HEK293 (cell line): ENCODE data around the gene BIRC7.
A peak's percentile ranks its signal among the peaks of the same experiment; 100 is the strongest.

ENCODE experiments used
- CTCF ChIA-PET: fragments of 350-600 bp; formaldehyde crosslinking; extraction: SDS; loops from one replicate; lab custom pipeline; 2021; ENCODE audit warnings: antibody characterized with exemption; lab: Yijun Ruan, JAX
- POLR2A ChIA-PET: fragments of 300-600 bp; formaldehyde crosslinking; extraction: SDS; loops from one replicate; lab custom pipeline; 2020; ENCODE audit warnings: antibody characterized with exemption, inconsistent platforms; lab: Yijun Ruan, JAX
- H3K27ac ChIP-seq: fragments of 200-500 bp; sonication (Bioruptor generic); 2 replicates; pipeline ENCODE4 v1.5.1; 2014; ENCODE audit warnings: low read depth, low read length, control low read depth, inconsistent platforms; ENCODE audit errors: extremely low read depth
- H3K36me3 ChIP-seq, 2 experiments: fragments of 200-500 bp in 1 of 2; sonication (Bioruptor generic) in 1 of 2; 1 replicate in 1 of 2; 2 replicates in 1 of 2; pipeline ENCODE4 v1.5.1; 2014 to 2017; ENCODE audit warnings: inconsistent platforms in 2 of 2, low read length in 2 of 2; ENCODE audit not compliant: control insufficient read depth in 2 of 2, insufficient read depth in 1 of 2
- H3K4me1 ChIP-seq: fragments of 200-500 bp; sonication (Bioruptor generic); 2 replicates; pipeline ENCODE4 v1.5.1; 2014; ENCODE audit warnings: mild to moderate bottlenecking, low read length, inconsistent platforms; ENCODE audit not compliant: control insufficient read depth, insufficient read depth
- H3K4me3 ChIP-seq: 2 replicates; pipeline ENCODE4 v1.5.1; 2011; ENCODE audit warnings: low read depth, mild to moderate bottlenecking, control low read depth, low read length, moderate library complexity
- H3K9me3 ChIP-seq: fragments of 200-500 bp; sonication (Bioruptor generic); 2 replicates; pipeline ENCODE4 v1.5.1; 2014; ENCODE audit warnings: low read depth, low read length, inconsistent platforms; ENCODE audit not compliant: control insufficient read depth, insufficient read depth
- GLIS1 ChIP-seq: fragments of 450-650 bp; formaldehyde crosslinking; IDR thresholded peaks from 2 replicates; pipeline ENCODE4 v1.5.1; 2016; ENCODE audit warnings: missing biosample characterization, missing genetic modification characterization
- GLIS2 ChIP-seq: fragments of 450-650 bp; formaldehyde crosslinking; IDR thresholded peaks from 2 replicates; pipeline ENCODE4 v1.5.1; 2016; ENCODE audit warnings: missing biosample characterization, missing genetic modification characterization
- KLF1 ChIP-seq: fragments of 450-650 bp; formaldehyde crosslinking; IDR thresholded peaks from 2 replicates; pipeline ENCODE4 v1.5.1; 2016; ENCODE audit warnings: missing biosample characterization, missing genetic modification characterization
- KLF9 ChIP-seq: fragments of 450-650 bp; formaldehyde crosslinking; IDR thresholded peaks from 2 replicates; pipeline ENCODE4 v1.5.1; 2016; ENCODE audit warnings: missing biosample characterization, missing genetic modification characterization, low read depth
- ZFHX2 ChIP-seq: fragments of 450-650 bp; formaldehyde crosslinking; conservative IDR thresholded peaks from 2 replicates; pipeline ENCODE4 v1.5.1; 2016; ENCODE audit warnings: missing biosample characterization, missing genetic modification characterization
- ZFP69B ChIP-seq: fragments of 450-650 bp; formaldehyde crosslinking; IDR thresholded peaks from 2 replicates; pipeline ENCODE4 v1.5.1; 2016; ENCODE audit warnings: missing biosample characterization, missing genetic modification characterization
- ZNF335 ChIP-seq: fragments of 450-650 bp; formaldehyde crosslinking; conservative IDR thresholded peaks from 2 replicates; pipeline ENCODE4 v1.5.1; 2016; ENCODE audit warnings: missing biosample characterization, missing genetic modification characterization
- ZNF623 ChIP-seq: fragments of 450-650 bp; formaldehyde crosslinking; IDR thresholded peaks from 2 replicates; pipeline ENCODE4 v1.5.1; 2016; ENCODE audit warnings: missing biosample characterization, missing genetic modification characterization
- TF ChIP-seq, protein P1 (sequence below): fragments of 450-650 bp; formaldehyde crosslinking; IDR thresholded peaks from 2 replicates; pipeline ENCODE4 v1.5.1; 2016; ENCODE audit warnings: missing biosample characterization, missing genetic modification characterization
- TF ChIP-seq, protein P2 (sequence below): fragments of 450-650 bp; formaldehyde crosslinking; IDR thresholded peaks from 2 replicates; pipeline ENCODE4 v1.5.1; 2016; ENCODE audit warnings: missing biosample characterization, missing genetic modification characterization
- TF ChIP-seq, protein P3 (sequence below): fragments of 450-650 bp; formaldehyde crosslinking; IDR thresholded peaks from 2 replicates; pipeline ENCODE4 v1.5.1; 2016; ENCODE audit warnings: missing biosample characterization, missing genetic modification characterization
- TF ChIP-seq, protein P4 (sequence below): fragments of 450-650 bp; formaldehyde crosslinking; IDR thresholded peaks from 2 replicates; pipeline ENCODE4 v1.5.1; 2016; ENCODE audit warnings: missing biosample characterization, missing genetic modification characterization, borderline replicate concordance
- TF ChIP-seq, protein P5 (sequence below): fragments of 450-650 bp; formaldehyde crosslinking; IDR thresholded peaks from 2 replicates; pipeline ENCODE4 v1.5.1; 2016; ENCODE audit warnings: missing biosample characterization, missing genetic modification characterization
- TF ChIP-seq, protein P6 (sequence below): fragments of 450-650 bp; formaldehyde crosslinking; IDR thresholded peaks from 2 replicates; pipeline ENCODE4 v1.5.1; 2016; ENCODE audit warnings: missing biosample characterization, missing genetic modification characterization
- TF ChIP-seq, protein P7 (sequence below): fragments of 450-650 bp; formaldehyde crosslinking; optimal IDR thresholded peaks from 2 replicates; pipeline ENCODE3; 2016; ENCODE audit warnings: missing biosample characterization, mild to moderate bottlenecking, missing genetic modification characterization
- TF ChIP-seq, protein P8 (sequence below): fragments of 450-650 bp; formaldehyde crosslinking; IDR thresholded peaks from 2 replicates; pipeline ENCODE4 v1.5.1; 2017; ENCODE audit warnings: missing biosample characterization, missing genetic modification characterization

BIRC7 gene

DNA sequence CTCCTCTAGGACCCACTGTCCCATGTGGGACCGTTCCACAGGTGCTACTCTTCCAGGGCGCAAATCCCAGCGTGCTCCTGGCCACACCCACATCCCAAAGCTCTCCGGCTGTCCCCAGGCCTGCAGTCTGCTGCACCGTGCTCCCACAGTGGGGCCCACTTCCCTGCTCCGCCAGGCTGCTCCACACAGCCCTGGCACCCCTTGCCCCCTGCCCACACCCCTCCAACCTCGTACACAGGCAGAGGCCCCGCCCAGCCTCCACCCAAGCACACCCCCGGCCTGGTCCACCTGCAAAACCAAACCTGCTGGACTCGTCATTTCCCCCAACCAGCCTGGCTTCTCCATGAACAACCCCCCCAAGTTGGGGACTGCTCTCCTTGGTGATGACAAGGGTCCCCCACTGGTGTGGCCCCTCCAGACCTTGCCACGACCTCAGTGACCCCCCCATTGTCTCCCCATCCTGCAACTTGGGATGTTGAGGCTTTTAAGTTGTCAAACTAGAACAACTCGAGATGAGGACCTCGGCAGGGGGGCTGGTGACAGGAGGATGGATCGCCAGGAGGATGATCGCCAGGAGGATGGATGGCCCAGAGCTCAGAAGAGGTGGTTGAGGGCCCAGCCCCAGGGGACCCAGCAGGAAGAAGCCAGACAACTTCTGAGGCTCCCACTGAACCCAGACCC lies 46.9 kb upstream of the BIRC7 start:
- ChIA-PET POLR2A (no interaction called here), CTCF (interaction anchor here (1.1 kb wide), 1 partner anchor 21 kb away, joined by 5 read pairs; no protein-coding TSS in a partner anchor)
- peak; percentile 79 for TF ChIP-seq GLIS1 (tag by site-specific recombination)
- peak; percentile 73 for TF ChIP-seq KLF1
- peak; percentile 78 for TF ChIP-seq ZFP69B
- TF ChIP-seq ZFHX2 = peak; percentile 22; the same call in 1 of the 2 replicates
- TF ChIP-seq, protein P1, sequence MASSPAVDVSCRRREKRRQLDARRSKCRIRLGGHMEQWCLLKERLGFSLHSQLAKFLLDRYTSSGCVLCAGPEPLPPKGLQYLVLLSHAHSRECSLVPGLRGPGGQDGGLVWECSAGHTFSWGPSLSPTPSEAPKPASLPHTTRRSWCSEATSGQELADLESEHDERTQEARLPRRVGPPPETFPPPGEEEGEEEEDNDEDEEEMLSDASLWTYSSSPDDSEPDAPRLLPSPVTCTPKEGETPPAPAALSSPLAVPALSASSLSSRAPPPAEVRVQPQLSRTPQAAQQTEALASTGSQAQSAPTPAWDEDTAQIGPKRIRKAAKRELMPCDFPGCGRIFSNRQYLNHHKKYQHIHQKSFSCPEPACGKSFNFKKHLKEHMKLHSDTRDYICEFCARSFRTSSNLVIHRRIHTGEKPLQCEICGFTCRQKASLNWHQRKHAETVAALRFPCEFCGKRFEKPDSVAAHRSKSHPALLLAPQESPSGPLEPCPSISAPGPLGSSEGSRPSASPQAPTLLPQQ (tag by site-specific recombination) = peak; percentile 74
- TF ChIP-seq, protein P2, sequence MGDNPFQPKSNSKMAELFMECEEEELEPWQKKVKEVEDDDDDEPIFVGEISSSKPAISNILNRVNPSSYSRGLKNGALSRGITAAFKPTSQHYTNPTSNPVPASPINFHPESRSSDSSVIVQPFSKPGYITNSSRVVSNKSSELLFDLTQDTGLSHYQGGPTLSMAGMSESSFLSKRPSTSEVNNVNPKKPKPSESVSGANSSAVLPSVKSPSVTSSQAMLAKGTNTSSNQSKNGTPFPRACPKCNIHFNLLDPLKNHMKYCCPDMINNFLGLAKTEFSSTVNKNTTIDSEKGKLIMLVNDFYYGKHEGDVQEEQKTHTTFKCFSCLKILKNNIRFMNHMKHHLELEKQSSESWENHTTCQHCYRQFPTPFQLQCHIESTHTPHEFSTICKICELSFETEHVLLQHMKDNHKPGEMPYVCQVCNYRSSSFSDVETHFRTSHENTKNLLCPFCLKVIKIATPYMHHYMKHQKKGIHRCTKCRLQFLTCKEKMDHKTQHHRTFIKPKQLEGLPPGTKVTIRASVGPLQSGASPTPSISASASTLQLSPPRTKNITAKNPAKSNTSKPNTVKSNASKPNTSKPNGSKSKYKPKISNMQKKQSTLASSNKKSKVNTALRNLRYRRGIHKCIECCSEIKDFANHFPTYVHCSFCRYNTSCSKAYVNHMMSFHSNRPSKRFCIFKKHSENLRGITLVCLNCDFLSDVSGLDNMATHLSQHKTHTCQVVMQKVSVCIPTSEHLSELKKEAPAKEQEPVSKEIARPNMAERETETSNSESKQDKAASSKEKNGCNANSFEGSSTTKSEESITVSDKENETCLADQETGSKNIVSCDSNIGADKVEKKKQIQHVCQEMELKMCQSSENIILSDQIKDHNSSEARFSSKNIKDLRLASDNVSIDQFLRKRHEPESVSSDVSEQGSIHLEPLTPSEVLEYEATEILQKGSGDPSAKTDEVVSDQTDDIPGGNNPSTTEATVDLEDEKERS = no peak
- TF ChIP-seq KLF9 (tag by site-specific recombination) = peak; percentile 39
- TF ChIP-seq, protein P3, sequence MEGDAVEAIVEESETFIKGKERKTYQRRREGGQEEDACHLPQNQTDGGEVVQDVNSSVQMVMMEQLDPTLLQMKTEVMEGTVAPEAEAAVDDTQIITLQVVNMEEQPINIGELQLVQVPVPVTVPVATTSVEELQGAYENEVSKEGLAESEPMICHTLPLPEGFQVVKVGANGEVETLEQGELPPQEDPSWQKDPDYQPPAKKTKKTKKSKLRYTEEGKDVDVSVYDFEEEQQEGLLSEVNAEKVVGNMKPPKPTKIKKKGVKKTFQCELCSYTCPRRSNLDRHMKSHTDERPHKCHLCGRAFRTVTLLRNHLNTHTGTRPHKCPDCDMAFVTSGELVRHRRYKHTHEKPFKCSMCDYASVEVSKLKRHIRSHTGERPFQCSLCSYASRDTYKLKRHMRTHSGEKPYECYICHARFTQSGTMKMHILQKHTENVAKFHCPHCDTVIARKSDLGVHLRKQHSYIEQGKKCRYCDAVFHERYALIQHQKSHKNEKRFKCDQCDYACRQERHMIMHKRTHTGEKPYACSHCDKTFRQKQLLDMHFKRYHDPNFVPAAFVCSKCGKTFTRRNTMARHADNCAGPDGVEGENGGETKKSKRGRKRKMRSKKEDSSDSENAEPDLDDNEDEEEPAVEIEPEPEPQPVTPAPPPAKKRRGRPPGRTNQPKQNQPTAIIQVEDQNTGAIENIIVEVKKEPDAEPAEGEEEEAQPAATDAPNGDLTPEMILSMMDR (tag by site-specific recombination) = no peak
- TF ChIP-seq, protein P4, sequence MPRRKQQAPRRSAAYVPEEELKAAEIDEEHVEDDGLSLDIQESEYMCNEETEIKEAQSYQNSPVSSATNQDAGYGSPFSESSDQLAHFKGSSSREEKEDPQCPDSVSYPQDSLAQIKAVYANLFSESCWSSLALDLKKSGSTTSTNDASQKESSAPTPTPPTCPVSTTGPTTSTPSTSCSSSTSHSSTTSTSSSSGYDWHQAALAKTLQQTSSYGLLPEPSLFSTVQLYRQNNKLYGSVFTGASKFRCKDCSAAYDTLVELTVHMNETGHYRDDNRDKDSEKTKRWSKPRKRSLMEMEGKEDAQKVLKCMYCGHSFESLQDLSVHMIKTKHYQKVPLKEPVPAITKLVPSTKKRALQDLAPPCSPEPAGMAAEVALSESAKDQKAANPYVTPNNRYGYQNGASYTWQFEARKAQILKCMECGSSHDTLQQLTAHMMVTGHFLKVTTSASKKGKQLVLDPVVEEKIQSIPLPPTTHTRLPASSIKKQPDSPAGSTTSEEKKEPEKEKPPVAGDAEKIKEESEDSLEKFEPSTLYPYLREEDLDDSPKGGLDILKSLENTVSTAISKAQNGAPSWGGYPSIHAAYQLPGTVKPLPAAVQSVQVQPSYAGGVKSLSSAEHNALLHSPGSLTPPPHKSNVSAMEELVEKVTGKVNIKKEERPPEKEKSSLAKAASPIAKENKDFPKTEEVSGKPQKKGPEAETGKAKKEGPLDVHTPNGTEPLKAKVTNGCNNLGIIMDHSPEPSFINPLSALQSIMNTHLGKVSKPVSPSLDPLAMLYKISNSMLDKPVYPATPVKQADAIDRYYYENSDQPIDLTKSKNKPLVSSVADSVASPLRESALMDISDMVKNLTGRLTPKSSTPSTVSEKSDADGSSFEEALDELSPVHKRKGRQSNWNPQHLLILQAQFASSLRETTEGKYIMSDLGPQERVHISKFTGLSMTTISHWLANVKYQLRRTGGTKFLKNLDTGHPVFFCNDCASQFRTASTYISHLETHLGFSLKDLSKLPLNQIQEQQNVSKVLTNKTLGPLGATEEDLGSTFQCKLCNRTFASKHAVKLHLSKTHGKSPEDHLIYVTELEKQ (tag by site-specific recombination) = no peak
- TF ChIP-seq, protein P5, sequence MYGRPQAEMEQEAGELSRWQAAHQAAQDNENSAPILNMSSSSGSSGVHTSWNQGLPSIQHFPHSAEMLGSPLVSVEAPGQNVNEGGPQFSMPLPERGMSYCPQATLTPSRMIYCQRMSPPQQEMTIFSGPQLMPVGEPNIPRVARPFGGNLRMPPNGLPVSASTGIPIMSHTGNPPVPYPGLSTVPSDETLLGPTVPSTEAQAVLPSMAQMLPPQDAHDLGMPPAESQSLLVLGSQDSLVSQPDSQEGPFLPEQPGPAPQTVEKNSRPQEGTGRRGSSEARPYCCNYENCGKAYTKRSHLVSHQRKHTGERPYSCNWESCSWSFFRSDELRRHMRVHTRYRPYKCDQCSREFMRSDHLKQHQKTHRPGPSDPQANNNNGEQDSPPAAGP (tag by site-specific recombination) = no peak
- TF ChIP-seq GLIS2 (tag by site-specific recombination) = peak; percentile 11; the same call in 1 of the 2 replicates

DNA sequence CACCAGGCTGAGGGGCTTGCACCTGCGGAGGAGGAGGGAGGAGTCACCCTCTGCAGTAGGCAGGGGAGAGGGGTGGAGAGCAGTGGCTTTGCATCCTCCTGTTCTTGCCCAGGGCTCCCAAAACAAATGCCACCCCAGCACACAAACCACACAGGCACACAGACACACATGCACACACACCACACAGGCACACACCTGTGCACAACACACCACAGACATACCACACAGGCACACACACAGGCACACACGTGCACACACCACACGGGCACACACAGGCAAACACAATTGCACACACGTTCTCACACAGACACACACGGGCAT lies 46.4 kb upstream of the BIRC7 start:
- no peaks in the 10 kb centered on the region for H3K4me1 ChIP-seq
- POLR2A ChIA-PET = no interaction called here
- no peak overlapping the region for H3K27ac ChIP-seq
- H3K9me3 ChIP-seq = no peaks in the 10 kb centered on the region
- CTCF ChIA-PET = interaction anchor here (1.1 kb wide), 1 partner anchor 21 kb away, joined by 5 read pairs; no protein-coding TSS in a partner anchor
- H3K36me3 ChIP-seq = peaks cover 0 to 4% of the 10 kb centered on the region in 2 experiments; a peak in 1 of 3 replicates
- no peak overlapping the region for H3K4me3 ChIP-seq
- TF ChIP-seq, protein P6, sequence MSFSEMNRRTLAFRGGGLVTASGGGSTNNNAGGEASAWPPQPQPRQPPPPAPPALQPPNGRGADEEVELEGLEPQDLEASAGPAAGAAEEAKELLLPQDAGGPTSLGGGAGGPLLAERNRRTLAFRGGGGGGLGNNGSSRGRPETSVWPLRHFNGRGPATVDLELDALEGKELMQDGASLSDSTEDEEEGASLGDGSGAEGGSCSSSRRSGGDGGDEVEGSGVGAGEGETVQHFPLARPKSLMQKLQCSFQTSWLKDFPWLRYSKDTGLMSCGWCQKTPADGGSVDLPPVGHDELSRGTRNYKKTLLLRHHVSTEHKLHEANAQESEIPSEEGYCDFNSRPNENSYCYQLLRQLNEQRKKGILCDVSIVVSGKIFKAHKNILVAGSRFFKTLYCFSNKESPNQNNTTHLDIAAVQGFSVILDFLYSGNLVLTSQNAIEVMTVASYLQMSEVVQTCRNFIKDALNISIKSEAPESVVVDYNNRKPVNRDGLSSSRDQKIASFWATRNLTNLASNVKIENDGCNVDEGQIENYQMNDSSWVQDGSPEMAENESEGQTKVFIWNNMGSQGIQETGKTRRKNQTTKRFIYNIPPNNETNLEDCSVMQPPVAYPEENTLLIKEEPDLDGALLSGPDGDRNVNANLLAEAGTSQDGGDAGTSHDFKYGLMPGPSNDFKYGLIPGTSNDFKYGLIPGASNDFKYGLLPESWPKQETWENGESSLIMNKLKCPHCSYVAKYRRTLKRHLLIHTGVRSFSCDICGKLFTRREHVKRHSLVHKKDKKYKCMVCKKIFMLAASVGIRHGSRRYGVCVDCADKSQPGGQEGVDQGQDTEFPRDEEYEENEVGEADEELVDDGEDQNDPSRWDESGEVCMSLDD (tag by site-specific recombination) = no peak
- TF ChIP-seq ZNF623 (tag by site-specific recombination) (no peak), ZNF335 (tag by site-specific recombination) (0 out of 2 replicates have a peak, but pooled peaks have one; percentile 33)
- TF ChIP-seq, protein P7, sequence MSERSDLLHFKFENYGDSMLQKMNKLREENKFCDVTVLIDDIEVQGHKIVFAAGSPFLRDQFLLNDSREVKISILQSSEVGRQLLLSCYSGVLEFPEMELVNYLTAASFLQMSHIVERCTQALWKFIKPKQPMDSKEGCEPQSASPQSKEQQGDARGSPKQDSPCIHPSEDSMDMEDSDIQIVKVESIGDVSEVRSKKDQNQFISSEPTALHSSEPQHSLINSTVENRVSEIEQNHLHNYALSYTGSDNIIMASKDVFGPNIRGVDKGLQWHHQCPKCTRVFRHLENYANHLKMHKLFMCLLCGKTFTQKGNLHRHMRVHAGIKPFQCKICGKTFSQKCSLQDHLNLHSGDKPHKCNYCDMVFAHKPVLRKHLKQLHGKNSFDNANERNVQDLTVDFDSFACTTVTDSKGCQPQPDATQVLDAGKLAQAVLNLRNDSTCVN (tag by site-specific recombination) = peak; percentile 8
- TF ChIP-seq, protein P8, sequence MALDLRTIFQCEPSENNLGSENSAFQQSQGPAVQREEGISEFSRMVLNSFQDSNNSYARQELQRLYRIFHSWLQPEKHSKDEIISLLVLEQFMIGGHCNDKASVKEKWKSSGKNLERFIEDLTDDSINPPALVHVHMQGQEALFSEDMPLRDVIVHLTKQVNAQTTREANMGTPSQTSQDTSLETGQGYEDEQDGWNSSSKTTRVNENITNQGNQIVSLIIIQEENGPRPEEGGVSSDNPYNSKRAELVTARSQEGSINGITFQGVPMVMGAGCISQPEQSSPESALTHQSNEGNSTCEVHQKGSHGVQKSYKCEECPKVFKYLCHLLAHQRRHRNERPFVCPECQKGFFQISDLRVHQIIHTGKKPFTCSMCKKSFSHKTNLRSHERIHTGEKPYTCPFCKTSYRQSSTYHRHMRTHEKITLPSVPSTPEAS (tag by site-specific recombination) = peak; percentile 90

More for the DNA sequence above, 46.9 kb upstream of the BIRC7 start:
- no peak overlapping the region for H3K27ac ChIP-seq
- no peaks in the 10 kb centered on the region for H3K4me1 ChIP-seq
- peaks cover 0 to under 1% of the 10 kb centered on the region in 2 experiments; a peak in 1 of 3 replicates for H3K36me3 ChIP-seq
- H3K9me3 ChIP-seq = no peaks in the 10 kb centered on the region
- H3K4me3 ChIP-seq = no peak overlapping the region
